ENCODE results near the gene NANOS2. TPM values are rescaled to one million over a fixed set of nuclear protein-coding genes. Genes with fewer than 3 reads are reported as not detected.

The NANOS2 gene
- total RNA-seq, 4 donors from 2014 or later = not detected

- no peaks in the 10 kb centered on the region for H3K4me1 ChIP-seq
- no peak for DNase-seq
- no peaks in the 10 kb centered on the region for H3K27me3 ChIP-seq
- no peak overlapping the region for H3K27ac ChIP-seq
- no peak overlapping the region for H3K4me3 ChIP-seq (replicated peaks in 1 of 3)
- TF ChIP-seq POLR2A (IDR thresholded peaks at IDR 0.05) (no peak), CTCF (IDR thresholded peaks at IDR 0.05) (no peak)
- WGBS, 2 donors = 60 to 62% methylated on average over 7 of the region's 7 CpGs
- no peaks in the 10 kb centered on the region for H3K9me3 ChIP-seq
- no peaks in the 10 kb centered on the region for H3K36me3 ChIP-seq
- intact Hi-C loops (cut with DNase I) = no loop called here
Observed at GRCh38 chr19:45919678-45920077, 5.1 kb upstream of the NANOS2 start.

GRCh38 chr19:45918721-45919120, 4.1 kb upstream of the NANOS2 start:
- 69 to 72% methylated on average over 4 of the region's 4 CpGs for WGBS, 2 donors
- TF ChIP-seq POLR2A (IDR thresholded peaks at IDR 0.05) = no peak
- no peak for TF ChIP-seq CTCF (IDR thresholded peaks at IDR 0.05)
- Histone ChIP-seq H3K27me3 (no peaks in the 10 kb centered on the region), H3K4me3 (replicated peaks in 1 of 3) (no peak overlapping the region), H3K9me3 (no peaks in the 10 kb centered on the region), H3K36me3 (no peaks in the 10 kb centered on the region), H3K4me1 (no peaks in the 10 kb centered on the region), H3K27ac (no peak overlapping the region)
- DNase-seq = no peak
- intact Hi-C loops (cut with DNase I) = no loop called here

GRCh38 chr19:45917421-45918091, 3.0 kb upstream of the NANOS2 start:
- Histone ChIP-seq H3K4me3 (replicated peaks in 1 of 3) (no peak overlapping the region), H3K36me3 (no peaks in the 10 kb centered on the region), H3K9me3 (no peaks in the 10 kb centered on the region), H3K27me3 (no peaks in the 10 kb centered on the region), H3K4me1 (no peaks in the 10 kb centered on the region), H3K27ac (no peak overlapping the region)
- intact Hi-C loops (cut with DNase I) = no loop called here
- DNase-seq = no peak
- TF ChIP-seq POLR2A (IDR thresholded peaks at IDR 0.05) (no peak), CTCF (IDR thresholded peaks at IDR 0.05) (no peak)
- WGBS, 2 donors = 59% methylated on average over 4 of the region's 4 CpGs

GRCh38 chr19:45911291-45911690, 3.3 kb downstream of the NANOS2 start:
- intact Hi-C loops (cut with DNase I) = no loop called here
- H3K9me3 ChIP-seq = no peaks in the 10 kb centered on the region
- H3K27me3 ChIP-seq = no peaks in the 10 kb centered on the region
- WGBS, 2 donors = 46 to 54% methylated on average over 8 of the region's 8 CpGs
- DNase-seq = no peak
- no peaks in the 10 kb centered on the region for H3K36me3 ChIP-seq
- H3K4me3 ChIP-seq (replicated peaks in 1 of 3) = no peak overlapping the region
- H3K27ac ChIP-seq = no peak overlapping the region
- no peak for TF ChIP-seq POLR2A (IDR thresholded peaks at IDR 0.05)
- no peak for TF ChIP-seq CTCF (IDR thresholded peaks at IDR 0.05)
- no peaks in the 10 kb centered on the region for H3K4me1 ChIP-seq

- Histone ChIP-seq H3K27ac (no peak overlapping the region), H3K4me1 (no peaks in the 10 kb centered on the region), H3K9me3 (no peaks in the 10 kb centered on the region), H3K27me3 (no peaks in the 10 kb centered on the region), H3K4me3 (replicated peaks in 1 of 3) (no peak overlapping the region), H3K36me3 (no peaks in the 10 kb centered on the region)
- intact Hi-C loops (cut with DNase I) = no loop called here
- DNase-seq = no peak
- 73 to 76% methylated on average over 5 of the region's 5 CpGs for WGBS, 2 donors
- no peak for TF ChIP-seq CTCF (IDR thresholded peaks at IDR 0.05)
- no peak for TF ChIP-seq POLR2A (IDR thresholded peaks at IDR 0.05)
Observed at GRCh38 chr19:45908956-45909355, 5.6 kb downstream of the NANOS2 start.

Data from thyroid gland (tissue), 4 donors.